Measurements from ENCODE around the gene MVK. TPM values are rescaled to one million over a fixed set of nuclear protein-coding genes. Genes with fewer than 3 reads are reported as not detected.

MVK gene
- total and polyA plus RNA-seq, 2 experiments from 2014 or later, result 16.7 to 40.1 TPM

- peaks cover 29% of the 10 kb centered on the region for H3K36me3 Mint-ChIP-seq (ENCODE audit: low read depth)
- Histone ChIP-seq H3K4me3 (no peak overlapping the region), H3K9me2 (ENCODE audit: insufficient read depth) (no peaks in the 10 kb centered on the region), H3K27ac (ENCODE audit: low read depth) (no peak overlapping the region), H3K27me3 (ENCODE audit: insufficient read depth) (no peaks in the 10 kb centered on the region), H3K79me2 (replicated peaks; ENCODE audit: insufficient read depth) (no peaks in the 10 kb centered on the region), H3K4me2 (no peak overlapping the region), H3F3A (replicated peaks; ENCODE audit: low read depth) (no peaks in the 10 kb centered on the region), H2AFZ (no peak overlapping the region), H3K36me3 (ENCODE audit: insufficient read depth) (no peaks in the 10 kb centered on the region), H3K4me1 (ENCODE audit: insufficient read depth) (no peaks in the 10 kb centered on the region), H4K20me1 (replicated peaks; ENCODE audit: insufficient read depth) (no peaks in the 10 kb centered on the region)
- TF ChIP-seq CTCF (conservative IDR thresholded peaks at IDR 0.05; ENCODE audit: low read depth in 2 of 2) (no peak), ZNF114 (CRISPR knock-in tag; IDR thresholded peaks at IDR 0.05) (no peak), EZH2 (IDR thresholded peaks at IDR 0.05; ENCODE audit: low read depth, unreplicated experiment) (no peak), REST (IDR thresholded peaks at IDR 0.05; ENCODE audit: unreplicated experiment) (no peak), ETS1 (IDR thresholded peaks at IDR 0.05) (no peak), NANOG (IDR thresholded peaks at IDR 0.05; ENCODE audit: borderline replicate concordance) (no peak), EZH2phosphoT487 (IDR thresholded peaks at IDR 0.05; ENCODE audit: unreplicated experiment) (no peak), ZNF331 (CRISPR knock-in tag; IDR thresholded peaks at IDR 0.05; ENCODE audit: low read depth) (no peak), STAT1 (IDR thresholded peaks at IDR 0.05; ENCODE audit: unreplicated experiment) (no peak), POLR2AphosphoS5 (IDR thresholded peaks at IDR 0.05; ENCODE audit: low read depth) (no peak), JUNB (IDR thresholded peaks at IDR 0.05; ENCODE audit: unreplicated experiment) (no peak), ZNF462 (CRISPR knock-in tag; IDR thresholded peaks at IDR 0.05) (no peak), CREB1 (CRISPR knock-in tag; IDR thresholded peaks at IDR 0.05; ENCODE audit: low read depth) (no peak)
- no peaks in the 10 kb centered on the region for H3K4me1 Mint-ChIP-seq
- H3K27me3 Mint-ChIP-seq (ENCODE audit: insufficient read depth, low read depth, poor library complexity), result peaks cover 6% of the 10 kb centered on the region
- H3K4me3 Mint-ChIP-seq, result no peak overlapping the region
- no peak for DNase-seq (ENCODE audit: low spot score)
- no peak for ATAC-seq
- no peaks in the 10 kb centered on the region for H3K9me3 Mint-ChIP-seq
- H3K27ac Mint-ChIP-seq, result no peak overlapping the region
Measured at GRCh38 chr12:109563291-109564284, 10.0 kb upstream of the MVK start.
